Ishikawa (cell line): ENCODE measurements around the gene GALNT2.

Source experiments
- CEBPB ChIP-seq: IDR thresholded peaks from 2 replicates; pipeline ENCODE4 v1.6.1; 2012
- CREB1 ChIP-seq: IDR thresholded peaks from 2 replicates; pipeline ENCODE4 v1.6.1; 2012; ENCODE audit warnings: low read depth
- EP300 ChIP-seq: IDR thresholded peaks from 2 replicates; pipeline ENCODE4 v1.6.1; 2012; ENCODE audit warnings: borderline replicate concordance
- FOXM1 ChIP-seq: IDR thresholded peaks from 2 replicates; pipeline ENCODE4 v1.6.1; 2012; ENCODE audit warnings: low read depth, borderline replicate concordance
- NFIC ChIP-seq: IDR thresholded peaks from 2 replicates; pipeline ENCODE4 v1.6.1; 2012
- RAD21 ChIP-seq: IDR thresholded peaks from 2 replicates; pipeline ENCODE4 v1.6.1; 2012; ENCODE audit warnings: low read depth
- TAF1 ChIP-seq: IDR thresholded peaks from 2 replicates; pipeline ENCODE4 v1.6.1; 2012; ENCODE audit warnings: low read depth, mild to moderate bottlenecking
- TEAD4 ChIP-seq: IDR thresholded peaks from 2 replicates; pipeline ENCODE4 v1.6.1; 2012
- YY1 ChIP-seq: IDR thresholded peaks from 2 replicates; pipeline ENCODE4 v1.6.1; 2012; ENCODE audit warnings: low read depth
- ZBTB7A ChIP-seq: IDR thresholded peaks from 2 replicates; pipeline ENCODE4 v1.6.1; 2012; ENCODE audit warnings: low read depth
- TF ChIP-seq, protein P1 (sequence below): IDR thresholded peaks from 2 replicates; pipeline ENCODE4 v1.6.1; 2012; ENCODE audit warnings: low read depth, mild to moderate bottlenecking
- TF ChIP-seq, protein P2 (sequence below): IDR thresholded peaks from 2 replicates; pipeline ENCODE4 v1.6.1; 2012

DNA sequence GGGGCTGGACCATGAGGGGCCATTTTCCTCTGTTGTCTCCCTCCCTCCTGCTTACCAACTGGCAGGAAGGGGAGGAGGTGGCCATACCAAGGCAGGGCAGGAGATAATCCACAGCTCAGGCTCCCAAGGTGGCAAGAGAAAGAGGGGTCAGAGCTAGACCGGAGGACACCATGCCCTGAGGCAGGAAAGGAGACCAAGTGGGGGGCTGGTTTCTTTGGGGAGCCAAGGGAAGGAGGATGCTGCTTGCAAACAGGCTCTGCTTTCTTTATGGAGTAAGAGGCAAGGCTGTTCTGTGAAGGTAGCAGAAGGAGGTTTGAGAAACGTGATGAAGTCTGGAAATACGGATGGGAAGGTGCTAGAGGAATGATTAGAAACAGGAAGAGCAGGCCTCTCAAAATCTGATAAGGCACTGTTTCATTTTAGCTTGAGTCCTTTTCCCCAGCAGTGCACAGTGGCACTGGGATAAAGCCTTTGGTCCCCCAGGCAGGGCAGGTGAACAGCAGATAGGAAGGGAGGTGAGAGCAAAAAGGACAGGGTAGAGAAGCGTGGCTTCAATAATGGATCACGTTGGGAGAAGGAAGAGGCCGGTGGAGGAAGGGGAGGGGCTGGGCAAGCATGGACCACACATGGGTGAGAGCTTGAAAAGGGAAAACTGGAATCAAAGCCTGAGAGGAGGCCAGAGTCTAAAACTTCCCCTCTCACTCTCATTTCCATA is 44.2 kb upstream of the GALNT2 start:
- TF ChIP-seq, protein P1, sequence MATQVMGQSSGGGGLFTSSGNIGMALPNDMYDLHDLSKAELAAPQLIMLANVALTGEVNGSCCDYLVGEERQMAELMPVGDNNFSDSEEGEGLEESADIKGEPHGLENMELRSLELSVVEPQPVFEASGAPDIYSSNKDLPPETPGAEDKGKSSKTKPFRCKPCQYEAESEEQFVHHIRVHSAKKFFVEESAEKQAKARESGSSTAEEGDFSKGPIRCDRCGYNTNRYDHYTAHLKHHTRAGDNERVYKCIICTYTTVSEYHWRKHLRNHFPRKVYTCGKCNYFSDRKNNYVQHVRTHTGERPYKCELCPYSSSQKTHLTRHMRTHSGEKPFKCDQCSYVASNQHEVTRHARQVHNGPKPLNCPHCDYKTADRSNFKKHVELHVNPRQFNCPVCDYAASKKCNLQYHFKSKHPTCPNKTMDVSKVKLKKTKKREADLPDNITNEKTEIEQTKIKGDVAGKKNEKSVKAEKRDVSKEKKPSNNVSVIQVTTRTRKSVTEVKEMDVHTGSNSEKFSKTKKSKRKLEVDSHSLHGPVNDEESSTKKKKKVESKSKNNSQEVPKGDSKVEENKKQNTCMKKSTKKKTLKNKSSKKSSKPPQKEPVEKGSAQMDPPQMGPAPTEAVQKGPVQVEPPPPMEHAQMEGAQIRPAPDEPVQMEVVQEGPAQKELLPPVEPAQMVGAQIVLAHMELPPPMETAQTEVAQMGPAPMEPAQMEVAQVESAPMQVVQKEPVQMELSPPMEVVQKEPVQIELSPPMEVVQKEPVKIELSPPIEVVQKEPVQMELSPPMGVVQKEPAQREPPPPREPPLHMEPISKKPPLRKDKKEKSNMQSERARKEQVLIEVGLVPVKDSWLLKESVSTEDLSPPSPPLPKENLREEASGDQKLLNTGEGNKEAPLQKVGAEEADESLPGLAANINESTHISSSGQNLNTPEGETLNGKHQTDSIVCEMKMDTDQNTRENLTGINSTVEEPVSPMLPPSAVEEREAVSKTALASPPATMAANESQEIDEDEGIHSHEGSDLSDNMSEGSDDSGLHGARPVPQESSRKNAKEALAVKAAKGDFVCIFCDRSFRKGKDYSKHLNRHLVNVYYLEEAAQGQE, result no peak
- TF ChIP-seq NFIC, result no peak
- no peak for TF ChIP-seq ZBTB7A
- TF ChIP-seq RAD21, result no peak
- no peak for TF ChIP-seq CEBPB
- TF ChIP-seq CREB1, result no peak
- TF ChIP-seq, protein P2, sequence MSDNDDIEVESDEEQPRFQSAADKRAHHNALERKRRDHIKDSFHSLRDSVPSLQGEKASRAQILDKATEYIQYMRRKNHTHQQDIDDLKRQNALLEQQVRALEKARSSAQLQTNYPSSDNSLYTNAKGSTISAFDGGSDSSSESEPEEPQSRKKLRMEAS, result no peak
- TF ChIP-seq FOXM1, result no peak
- no peak for TF ChIP-seq YY1
- no peak for TF ChIP-seq TEAD4
- no peak for TF ChIP-seq TAF1
- no peak for TF ChIP-seq EP300
